ENCODE data around the gene NEDD4L. TPM values are rescaled to one million over a fixed set of nuclear protein-coding genes. Genes with fewer than 3 reads are reported as not detected.

The NEDD4L gene
- total and polyA plus RNA-seq, 7 donors: 14.8 to 28.0 (median 19.6) TPM

GRCh38 chr18:58091099-58091611, 47.1 kb downstream of the NEDD4L start:
- peaks cover 5% of the 10 kb centered on the region for H3K9me3 ChIP-seq
- TF ChIP-seq CTCF (IDR thresholded peaks at IDR 0.05): no peak
- no peak overlapping the region for H3K27ac ChIP-seq
- H3K27me3 ChIP-seq (ENCODE audit: insufficient read depth in 3 of 3, low read length in 2 of 3): no peaks in the 10 kb centered on the region
- no peak overlapping the region for H3K4me3 ChIP-seq
- intact Hi-C loops (cut with DNase I): no loop called here
- no peak for ATAC-seq
- no peak for DNase-seq
- whole genome bisulfite sequencing, 3 donors: 94 to 100% (median 94%) methylated on average over 2 of the region's 2 CpGs
- no peaks in the 10 kb centered on the region for H3K4me1 ChIP-seq
- no peaks in the 10 kb centered on the region for H3K36me3 ChIP-seq (ENCODE audit: insufficient read depth in 1 of 2, low read depth in 1 of 2)

- Histone ChIP-seq H3K9me3 (no peaks in the 10 kb centered on the region), H3K36me3 (ENCODE audit: insufficient read depth in 1 of 2, low read depth in 1 of 2) (no peaks in the 10 kb centered on the region), H3K27me3 (ENCODE audit: insufficient read depth in 3 of 3, low read length in 2 of 3) (no peaks in the 10 kb centered on the region), H3K4me3 (no peak overlapping the region), H3K4me1 (no peaks in the 10 kb centered on the region), H3K27ac (no peak overlapping the region)
- TF ChIP-seq CTCF (IDR thresholded peaks at IDR 0.05): no peak
- no peak for ATAC-seq
- DNase-seq: no peak
- WGBS, 3 donors: 84 to 92% (median 89%) methylated on average over 7 of the region's 7 CpGs
- intact Hi-C loops (cut with DNase I): no loop called here
Observed at GRCh38 chr18:58093311-58093803, 49.3 kb downstream of the NEDD4L start.

GRCh38 chr18:58095222-58095621, 51.2 kb downstream of the NEDD4L start:
- Histone ChIP-seq H3K27me3 (ENCODE audit: insufficient read depth in 3 of 3, low read length in 2 of 3) (no peaks in the 10 kb centered on the region), H3K27ac (no peak overlapping the region), H3K9me3 (no peaks in the 10 kb centered on the region), H3K36me3 (ENCODE audit: insufficient read depth in 1 of 2, low read depth in 1 of 2) (no peaks in the 10 kb centered on the region), H3K4me3 (no peak overlapping the region), H3K4me1 (no peaks in the 10 kb centered on the region)
- TF ChIP-seq CTCF (IDR thresholded peaks at IDR 0.05): no peak
- intact Hi-C loops (cut with DNase I): no loop called here
- WGBS, 3 donors: 65 to 71% (median 68%) methylated on average over 8 of the region's 8 CpGs
- ATAC-seq (no peak), DNase-seq (no peak)

- no peak for TF ChIP-seq CTCF (IDR thresholded peaks at IDR 0.05)
- H3K36me3 ChIP-seq (ENCODE audit: insufficient read depth in 1 of 2, low read depth in 1 of 2): no peaks in the 10 kb centered on the region
- no peaks in the 10 kb centered on the region for H3K4me1 ChIP-seq
- DNase-seq (no peak), ATAC-seq (no peak)
- H3K4me3 ChIP-seq: no peak overlapping the region
- no peak overlapping the region for H3K27ac ChIP-seq
- H3K9me3 ChIP-seq: no peaks in the 10 kb centered on the region
- no peaks in the 10 kb centered on the region for H3K27me3 ChIP-seq (ENCODE audit: insufficient read depth in 3 of 3, low read length in 2 of 3)
- intact Hi-C loops (cut with DNase I): no loop called here
- WGBS, 3 donors: 47 to 62% (median 58%) methylated on average over 2 of the region's 2 CpGs
Observed at GRCh38 chr18:58095655-58096054, 51.6 kb downstream of the NEDD4L start.

- no peaks in the 10 kb centered on the region for H3K9me3 ChIP-seq
- H3K36me3 ChIP-seq (ENCODE audit: insufficient read depth in 1 of 2, low read depth in 1 of 2): no peaks in the 10 kb centered on the region
- ATAC-seq (no peak), DNase-seq (no peak)
- H3K27ac ChIP-seq: no peak overlapping the region
- H3K4me1 ChIP-seq: no peaks in the 10 kb centered on the region
- H3K4me3 ChIP-seq: no peak overlapping the region
- TF ChIP-seq CTCF (IDR thresholded peaks at IDR 0.05): no peak
- intact Hi-C loops (cut with DNase I): no loop called here
- H3K27me3 ChIP-seq (ENCODE audit: insufficient read depth in 3 of 3, low read length in 2 of 3): no peaks in the 10 kb centered on the region
- 65 to 74% (median 73%) methylated on average over 1 of the region's 1 CpG for WGBS, 3 donors
Observed at GRCh38 chr18:58096658-58097057, 52.6 kb downstream of the NEDD4L start.

Measured in psoas muscle (tissue), 8 donors.